Smooth muscle cell (in vitro differentiated cells): ENCODE measurements around the gene DCST2. TPM values are rescaled to one million over a fixed set of nuclear protein-coding genes. Genes with fewer than 3 reads are reported as not detected.

ENCODE experiments used
- DNase-seq: peaks from one replicate; lab custom pipeline; 2025; ENCODE audit not compliant: unreplicated experiment; lab: John Stamatoyannopoulos, UW
- H2AFZ ChIP-seq: fragments of 200-600 bp; sonication (generic); 2 replicates; pipeline ENCODE4 v1.6.0; 2016; ENCODE audit warnings: antibody characterized with exemption, low read depth, mild to moderate bottlenecking
- H3F3A ChIP-seq: fragments of 200-600 bp; sonication (generic); 2 replicates; pipeline ENCODE4 v1.6.0; 2017; ENCODE audit warnings: antibody characterized with exemption, low read depth
- H3K27ac ChIP-seq: fragments of 200-600 bp; sonication (generic); 2 replicates; pipeline ENCODE4 v1.5.1; 2016; ENCODE audit warnings: low read depth, mild to moderate bottlenecking
- H3K27me3 ChIP-seq: fragments of 200-600 bp; sonication (generic); 2 replicates; pipeline ENCODE4 v1.6.1; 2016; ENCODE audit warnings: low read depth, mild to moderate bottlenecking
- H3K36me3 ChIP-seq: fragments of 200-600 bp; sonication (generic); 2 replicates; pipeline ENCODE4 v1.5.1; 2016; ENCODE audit warnings: low read depth
- H3K4me1 ChIP-seq: fragments of 200-600 bp; sonication (generic); 2 replicates; pipeline ENCODE4 v1.5.1; 2016; ENCODE audit warnings: low read depth
- H3K4me2 ChIP-seq: fragments of 200-600 bp; sonication (generic); 2 replicates; pipeline ENCODE4 v1.6.0; 2016; ENCODE audit warnings: mild to moderate bottlenecking
- H3K4me3 ChIP-seq: fragments of 200-600 bp; sonication (generic); 2 replicates; pipeline ENCODE4 v1.5.1; 2016; ENCODE audit warnings: mild to moderate bottlenecking
- H3K79me2 ChIP-seq: fragments of 200-600 bp; sonication (generic); 2 replicates; pipeline ENCODE4 v1.6.0; 2016; ENCODE audit warnings: low read depth, mild to moderate bottlenecking
- H3K9ac ChIP-seq: fragments of 200-600 bp; sonication (generic); 2 replicates; pipeline ENCODE4 v1.6.0; 2016; ENCODE audit warnings: low read depth
- H3K9me3 ChIP-seq: fragments of 200-600 bp; sonication (generic); replicated peaks from 2 replicates; pipeline ENCODE4 v1.5.1; 2016; ENCODE audit warnings: low read depth
- H4K20me1 ChIP-seq: fragments of 200-600 bp; sonication (generic); 2 replicates; pipeline ENCODE4 v1.6.0; 2016; ENCODE audit warnings: low read depth
- WGBS: methylation state at CpG from one replicate; pipeline ENCODE4 v1.1.7; 2016; ENCODE audit warnings: low lambda C conversion rate; 5-methylcytosine and 5-hydroxymethylcytosine counted together
- polyA plus RNA-seq: library from polyadenylated mRNA; unstranded; fragments of >200 nt; fragmentation: Nextera tagmentation; extraction: Ambion mirVana; gene quantifications from 2 replicates; pipeline ENCODE4 v1.2.1, GENCODE V29; 2016
- total RNA-seq: library from RNA; depleted of rRNA; stranded (reverse); fragments of >200 nt; gene quantifications from 2 replicates; pipeline ENCODE4 v1.2.3, GENCODE V29; 2014
- TF ChIP-seq, protein P1 (sequence below): fragments of 200-600 bp; sonication (generic); IDR thresholded peaks from 2 replicates; pipeline ENCODE4 v1.5.1; 2017; ENCODE audit warnings: borderline replicate concordance, mild to moderate bottlenecking, antibody characterized with exemption; ENCODE audit not compliant: insufficient read depth, poor library complexity, severe bottlenecking

The DCST2 gene
- total and polyA plus RNA-seq, 2 experiments from 2014 or later: 1.3 TPM; not detected in 1

DNA sequence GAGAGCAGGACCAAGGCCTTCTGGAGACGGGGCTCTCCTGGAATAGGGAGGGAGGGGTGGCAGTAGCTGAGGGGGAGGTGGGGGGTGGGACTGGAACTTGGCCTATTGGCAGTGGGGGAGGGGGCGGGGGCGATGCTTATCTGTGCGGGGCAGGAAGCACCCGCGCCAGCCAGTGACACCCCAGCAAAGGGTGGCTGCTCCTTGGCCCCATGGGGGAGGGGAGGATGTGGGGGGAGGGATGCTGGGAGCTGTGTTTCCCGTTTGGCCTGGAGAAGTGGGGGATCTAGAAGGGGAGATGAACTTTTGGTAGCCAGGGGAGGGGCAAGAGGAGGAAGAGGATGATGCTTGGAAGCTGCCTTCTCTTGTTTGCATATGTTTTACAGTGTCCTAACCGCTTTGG lies 19.9 kb downstream of the DCST2 start:
- Histone ChIP-seq H3K36me3 (no peaks in the 10 kb centered on the region), H2AFZ (no peak overlapping the region), H3K4me2 (no peak overlapping the region), H4K20me1 (peaks cover 45% of the 10 kb centered on the region), H3K4me1 (peaks cover 32% of the 10 kb centered on the region), H3K9me3 (no peaks in the 10 kb centered on the region), H3K9ac (no peak overlapping the region), H3K79me2 (peaks cover 9% of the 10 kb centered on the region), H3K27ac (no peak overlapping the region), H3F3A (peaks cover 3% of the 10 kb centered on the region), H3K27me3 (no peaks in the 10 kb centered on the region), H3K4me3 (no peak overlapping the region)
- WGBS: 77% methylated on average over 8 of the region's 8 CpGs
- DNase-seq: no peak
- TF ChIP-seq, protein P1, sequence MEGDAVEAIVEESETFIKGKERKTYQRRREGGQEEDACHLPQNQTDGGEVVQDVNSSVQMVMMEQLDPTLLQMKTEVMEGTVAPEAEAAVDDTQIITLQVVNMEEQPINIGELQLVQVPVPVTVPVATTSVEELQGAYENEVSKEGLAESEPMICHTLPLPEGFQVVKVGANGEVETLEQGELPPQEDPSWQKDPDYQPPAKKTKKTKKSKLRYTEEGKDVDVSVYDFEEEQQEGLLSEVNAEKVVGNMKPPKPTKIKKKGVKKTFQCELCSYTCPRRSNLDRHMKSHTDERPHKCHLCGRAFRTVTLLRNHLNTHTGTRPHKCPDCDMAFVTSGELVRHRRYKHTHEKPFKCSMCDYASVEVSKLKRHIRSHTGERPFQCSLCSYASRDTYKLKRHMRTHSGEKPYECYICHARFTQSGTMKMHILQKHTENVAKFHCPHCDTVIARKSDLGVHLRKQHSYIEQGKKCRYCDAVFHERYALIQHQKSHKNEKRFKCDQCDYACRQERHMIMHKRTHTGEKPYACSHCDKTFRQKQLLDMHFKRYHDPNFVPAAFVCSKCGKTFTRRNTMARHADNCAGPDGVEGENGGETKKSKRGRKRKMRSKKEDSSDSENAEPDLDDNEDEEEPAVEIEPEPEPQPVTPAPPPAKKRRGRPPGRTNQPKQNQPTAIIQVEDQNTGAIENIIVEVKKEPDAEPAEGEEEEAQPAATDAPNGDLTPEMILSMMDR: no peak

DNA sequence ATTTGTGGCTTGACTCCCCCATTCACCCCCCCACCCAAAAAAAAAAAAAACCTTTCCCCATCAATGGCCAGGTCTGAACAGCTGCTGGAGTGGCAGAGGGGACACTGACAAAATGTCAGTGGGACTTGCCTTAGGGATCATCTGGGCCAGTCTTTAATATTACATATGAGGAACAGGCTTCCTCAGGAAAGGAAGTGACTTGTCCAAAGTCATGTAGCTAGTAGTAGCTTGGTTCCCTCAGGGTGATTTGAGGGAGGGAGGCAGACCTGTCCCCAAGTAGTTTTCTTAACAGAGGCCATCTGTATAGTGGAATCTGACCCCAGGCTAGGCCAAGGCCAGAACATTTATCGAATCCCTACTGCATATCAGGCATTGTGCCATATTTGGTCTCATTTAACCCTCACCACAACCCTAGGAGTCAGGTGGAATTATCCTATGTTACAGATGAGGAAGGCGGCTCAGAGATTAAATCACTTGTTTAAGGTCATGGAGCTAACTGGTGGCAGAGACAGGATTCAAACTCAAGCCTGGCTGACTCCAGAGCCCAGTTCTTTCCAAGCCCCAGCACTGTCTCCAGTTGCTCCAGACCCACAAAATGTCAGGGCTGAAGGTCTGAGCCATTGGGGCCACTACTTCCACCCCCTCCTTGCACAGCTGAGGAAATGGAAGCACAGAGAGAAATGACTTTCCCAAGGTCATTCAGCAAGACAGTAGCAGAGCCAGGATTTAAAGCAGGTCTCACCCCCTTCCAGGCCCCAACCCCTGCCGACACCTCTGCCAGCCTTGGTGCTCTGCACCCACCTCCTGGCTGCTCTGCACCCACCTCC lies 20.6 kb downstream of the DCST2 start:
- H2AFZ ChIP-seq: no peak overlapping the region
- peaks cover 3% of the 10 kb centered on the region for H3F3A ChIP-seq
- WGBS: 96% methylated on average over 3 of the region's 3 CpGs
- TF ChIP-seq, protein P1: no peak
- H4K20me1 ChIP-seq: peaks cover 51% of the 10 kb centered on the region
- H3K9me3 ChIP-seq: no peaks in the 10 kb centered on the region
- H3K9ac ChIP-seq: no peak overlapping the region
- peaks cover 10% of the 10 kb centered on the region for H3K79me2 ChIP-seq
- H3K4me1 ChIP-seq: peaks cover 36% of the 10 kb centered on the region
- H3K27me3 ChIP-seq: no peaks in the 10 kb centered on the region
- no peak for DNase-seq
- H3K27ac ChIP-seq: no peak overlapping the region
- H3K36me3 ChIP-seq: no peaks in the 10 kb centered on the region
- H3K4me3 ChIP-seq: no peak overlapping the region
- H3K4me2 ChIP-seq: no peak overlapping the region

DNA sequence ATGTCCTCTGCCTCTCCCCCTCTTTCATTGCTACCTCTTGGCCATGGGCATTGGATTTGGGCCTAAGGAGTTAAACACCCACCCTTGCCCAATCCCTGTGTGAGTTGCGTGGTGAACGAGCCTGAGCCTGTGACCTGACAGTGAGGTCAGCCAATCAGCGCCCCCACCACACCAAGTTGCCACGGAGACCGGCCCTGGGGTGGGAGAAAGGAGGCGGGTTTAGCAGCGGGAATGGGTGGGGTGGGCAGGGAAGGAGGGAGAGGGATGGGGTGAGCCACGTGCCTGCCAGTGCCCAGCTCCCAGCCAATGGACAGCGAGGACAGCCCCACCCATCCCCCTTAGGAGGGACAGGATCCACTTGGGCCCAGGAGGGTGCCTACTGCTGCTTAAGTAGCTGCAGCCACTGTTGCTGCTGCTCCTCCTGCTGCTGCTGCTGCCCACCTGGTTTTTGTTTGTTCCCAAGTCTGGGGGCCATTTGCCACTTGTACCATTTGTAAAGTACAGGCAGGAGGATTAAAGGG lies 21.5 kb downstream of the DCST2 start:
- no peaks in the 10 kb centered on the region for H3K27me3 ChIP-seq
- no peak for DNase-seq
- peaks cover 19% of the 10 kb centered on the region for H3K79me2 ChIP-seq
- TF ChIP-seq, protein P1: no peak
- no peak overlapping the region for H2AFZ ChIP-seq
- no peak overlapping the region for H3K27ac ChIP-seq
- no peak overlapping the region for H3K4me3 ChIP-seq
- 37% methylated on average over 7 of the region's 9 CpGs for WGBS
- no peak overlapping the region for H3K9ac ChIP-seq
- peaks cover 60% of the 10 kb centered on the region for H4K20me1 ChIP-seq
- H3K9me3 ChIP-seq: no peaks in the 10 kb centered on the region
- no peaks in the 10 kb centered on the region for H3K36me3 ChIP-seq
- no peak overlapping the region for H3K4me2 ChIP-seq
- H3F3A ChIP-seq: peaks cover 3% of the 10 kb centered on the region
- peaks cover 36% of the 10 kb centered on the region for H3K4me1 ChIP-seq
